Amygdala (tissue), 56 donors: Measurements from ENCODE around the gene RIC8B.

ENCODE experiments used
- DNase-seq, 56 donors: peaks; one replicate each; lab custom pipeline; 2025; lab: John Stamatoyannopoulos, UW

Gene RIC8B

GRCh38 chr12:106791531-106791930 lies 17.0 kb downstream of the RIC8B start:
- no peak for DNase-seq

DNA sequence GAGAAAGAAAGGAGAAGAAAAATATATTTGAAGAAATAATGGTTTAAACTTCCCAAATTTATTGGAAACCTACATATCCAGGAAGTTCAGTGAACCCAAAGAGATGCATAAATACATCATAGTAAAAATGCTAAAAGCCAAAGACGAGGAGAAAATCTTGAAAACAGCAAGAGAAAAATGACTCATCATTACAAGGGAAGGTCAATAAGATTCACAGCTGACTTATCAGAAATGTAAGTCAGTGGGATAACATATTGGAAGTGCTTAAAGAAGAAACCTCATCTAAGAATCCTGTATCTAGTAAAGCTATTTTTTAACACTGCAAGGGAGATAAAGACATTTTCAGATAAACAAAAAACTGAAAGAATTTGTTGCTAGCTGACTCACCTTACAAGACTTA lies 19.9 kb downstream of the RIC8B start:
- DNase-seq = no peak

DNA sequence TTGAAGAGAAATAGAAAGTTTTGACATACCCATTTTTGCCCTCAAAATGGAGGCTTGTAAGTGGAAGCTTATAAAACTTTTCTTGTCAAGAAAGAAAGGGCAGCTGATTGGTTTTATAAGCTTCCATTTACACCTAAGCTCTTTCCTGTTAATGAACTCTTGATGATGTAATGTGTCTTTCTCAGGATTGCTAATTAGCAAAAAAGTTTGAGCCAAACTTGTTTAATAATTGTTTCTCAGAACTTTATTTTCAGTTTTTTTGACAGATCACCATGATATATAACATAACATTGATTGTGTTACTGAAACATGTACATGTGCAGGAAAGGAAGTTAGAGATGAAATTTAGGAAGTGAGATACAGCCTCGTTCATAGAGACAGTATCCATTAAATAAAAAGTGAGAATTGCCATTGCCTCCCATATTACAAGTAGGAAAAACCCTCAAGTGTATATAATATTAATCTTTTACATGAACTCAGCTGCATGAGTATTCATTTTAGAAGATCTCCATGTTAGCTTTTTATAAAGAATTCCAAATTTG lies 26.8 kb downstream of the RIC8B start:
- no peak for DNase-seq

DNA sequence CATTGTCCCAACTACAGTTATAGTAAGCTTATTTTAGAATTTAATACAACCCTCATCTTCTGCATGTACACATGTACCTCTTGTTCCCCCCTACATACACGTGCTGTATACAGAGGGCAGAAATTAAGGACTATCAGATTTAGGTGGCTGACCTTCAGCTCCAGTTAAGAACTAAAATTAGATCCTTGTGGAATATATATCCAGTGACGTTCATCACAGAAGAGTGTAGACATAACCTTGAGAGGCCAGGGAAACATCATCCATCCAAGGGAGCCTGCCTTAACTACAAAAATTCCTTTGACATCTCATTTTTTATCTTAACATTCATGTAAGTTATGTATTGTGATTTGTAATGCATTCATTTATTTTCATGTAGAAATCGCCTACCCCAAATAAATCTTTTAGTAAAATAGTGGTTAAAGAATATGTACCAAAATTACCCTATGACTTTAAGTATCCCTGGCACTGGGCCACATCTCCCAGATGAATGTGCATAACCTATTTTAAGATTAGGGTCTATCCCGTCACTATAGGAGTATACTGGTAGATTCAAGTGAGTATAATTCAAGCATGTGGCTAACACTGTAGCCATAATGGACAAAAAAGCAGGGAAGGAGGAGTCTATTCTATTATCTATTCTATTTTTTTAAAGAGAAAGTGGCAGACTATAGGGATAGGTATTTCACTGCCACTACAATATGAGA lies 27.5 kb downstream of the RIC8B start:
- DNase-seq = no peak

DNA sequence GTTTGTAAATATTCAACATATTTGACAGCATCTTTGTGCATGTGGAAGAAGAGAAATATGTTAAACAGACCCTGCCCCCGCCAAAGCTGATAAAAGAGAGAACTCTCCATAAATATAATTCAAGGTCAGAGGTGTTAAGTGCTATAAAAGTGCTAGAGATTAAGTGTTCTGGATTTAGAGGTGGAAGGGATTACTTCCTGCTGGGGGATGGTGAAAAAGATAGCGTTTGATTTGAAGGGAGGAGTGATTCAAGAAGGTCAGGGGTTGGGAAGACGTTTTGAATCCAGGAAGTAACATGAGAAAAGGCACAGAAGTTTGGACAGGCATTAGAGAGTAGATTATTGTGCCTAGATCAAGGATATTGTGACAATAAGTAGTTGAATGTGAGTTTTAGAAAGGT lies 30.2 kb downstream of the RIC8B start:
- DNase-seq = no peak

- DNase-seq = no peak
These were observed 40.2 kb downstream of the RIC8B start for GRCh38 chr12:106814714-106815113.

DNA sequence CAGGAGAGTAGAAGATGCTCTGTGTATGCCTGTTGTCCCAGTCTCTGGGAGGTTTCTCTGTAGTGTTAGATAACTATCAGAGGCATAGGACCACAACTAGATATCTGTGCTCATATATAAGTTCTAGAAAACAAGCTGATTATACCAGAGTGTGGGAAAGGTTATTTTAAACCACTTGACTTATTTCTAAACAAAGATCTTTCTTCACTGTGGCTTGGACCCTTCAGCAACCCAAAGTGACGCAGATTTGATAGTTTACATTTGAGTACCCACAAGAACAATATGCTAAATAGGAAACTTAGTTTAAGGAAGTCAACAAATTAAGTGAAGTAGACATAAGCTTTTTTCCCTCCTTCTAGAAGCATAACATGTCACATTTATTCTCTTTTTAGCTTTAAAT lies 41.3 kb downstream of the RIC8B start:
- DNase-seq = no peak

- DNase-seq = no peak
These were observed 41.7 kb downstream of the RIC8B start for GRCh38 chr12:106816231-106816630.

DNA sequence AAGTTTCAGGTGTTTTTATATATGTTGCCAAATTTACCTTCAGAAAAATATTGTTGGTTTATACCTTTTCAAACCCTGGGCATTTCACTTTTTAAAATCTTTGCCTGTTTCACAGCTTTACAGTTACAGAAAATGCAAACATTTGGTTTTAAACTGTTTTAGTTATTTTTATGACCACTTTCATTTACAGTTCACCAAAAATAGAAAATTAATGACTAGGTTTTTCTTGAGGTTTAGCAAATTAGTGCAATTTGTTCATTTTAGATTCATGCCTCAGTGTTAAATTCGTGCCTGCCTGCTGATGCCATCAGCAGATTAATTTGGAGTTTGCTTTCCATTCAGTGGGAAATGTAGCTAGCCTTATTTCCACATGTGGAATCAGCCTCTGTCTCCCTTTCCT lies 45.5 kb downstream of the RIC8B start:
- DNase-seq = peak in 1 of 56 donors; percentile 1

DNA sequence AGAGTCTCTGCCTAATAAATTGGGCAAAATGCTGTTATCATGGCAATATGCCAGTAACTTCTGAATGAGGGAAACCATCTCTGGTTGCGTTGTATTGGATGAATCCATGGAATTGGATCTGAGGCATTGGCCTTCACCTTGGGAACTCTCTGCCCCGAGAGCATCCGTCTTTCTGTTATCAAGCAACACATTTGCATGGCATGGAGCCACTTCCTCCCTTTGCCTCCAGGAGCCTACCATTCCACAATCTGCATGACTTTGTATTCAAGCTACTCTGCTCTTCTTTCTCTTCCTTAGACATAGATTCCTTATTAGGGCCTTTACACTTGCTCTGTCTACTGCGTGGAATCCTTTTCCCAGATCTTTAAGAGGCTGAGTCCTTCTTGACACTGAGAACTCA lies 57.2 kb downstream of the RIC8B start:
- no peak for DNase-seq

- no peak for DNase-seq
These were observed 63.3 kb downstream of the RIC8B start for GRCh38 chr12:106837782-106838181.

- no peak for DNase-seq
These were observed 64.9 kb downstream of the RIC8B start for GRCh38 chr12:106839333-106839732.

DNA sequence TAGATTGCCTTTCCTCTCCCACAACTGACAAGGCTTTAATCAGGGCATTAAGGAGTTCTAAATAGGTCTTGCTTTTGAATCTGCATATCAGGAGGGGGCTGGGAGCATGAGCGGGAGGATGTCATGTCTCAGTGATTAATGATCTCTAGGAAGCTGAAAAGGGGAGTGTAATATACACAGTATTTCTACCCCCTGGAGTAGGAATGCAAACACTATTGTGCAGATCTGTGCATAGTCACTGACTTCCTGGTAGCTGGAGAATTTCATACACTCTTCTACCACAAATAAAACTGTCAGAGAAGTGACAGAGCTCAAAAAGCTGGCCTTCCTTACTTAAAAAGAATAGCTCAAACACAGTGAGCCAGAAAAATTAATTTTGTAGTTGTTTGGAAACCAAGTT lies 65.8 kb downstream of the RIC8B start:
- DNase-seq = no peak

GRCh38 chr12:106841510-106842302 lies 67.2 kb downstream of the RIC8B start:
- DNase-seq = peak in 16 of 56 donors; percentile 0 to 65 (median 4)

- DNase-seq = no peak
These were observed 71.4 kb downstream of the RIC8B start for GRCh38 chr12:106845902-106846301.

GRCh38 chr12:106847861-106848260 lies 73.4 kb downstream of the RIC8B start:
- DNase-seq = no peak

DNA sequence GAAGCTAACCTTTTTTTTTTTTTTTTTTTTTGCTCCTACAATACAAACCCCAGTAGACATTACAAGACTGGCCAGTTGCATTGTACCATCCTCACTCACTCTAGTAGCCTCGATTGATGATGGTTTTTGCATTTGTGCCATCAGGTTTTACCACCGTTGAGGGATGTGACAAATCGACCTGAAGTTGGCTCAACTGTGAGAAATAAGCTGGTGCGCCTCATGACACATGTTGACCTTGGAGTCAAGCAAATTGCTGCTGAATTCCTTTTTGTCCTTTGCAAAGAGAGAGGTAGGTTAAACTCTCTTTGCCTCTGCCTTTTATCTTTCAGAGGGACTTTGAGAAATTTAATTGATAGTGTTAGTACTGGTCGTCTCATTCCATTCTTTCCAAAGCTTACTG lies 76.8 kb downstream of the RIC8B start:
- DNase-seq = no peak

- no peak for DNase-seq
These were observed 80.2 kb downstream of the RIC8B start for GRCh38 chr12:106854723-106855122.

GRCh38 chr12:106855221-106855758 lies 80.8 kb downstream of the RIC8B start:
- DNase-seq = no peak

DNA sequence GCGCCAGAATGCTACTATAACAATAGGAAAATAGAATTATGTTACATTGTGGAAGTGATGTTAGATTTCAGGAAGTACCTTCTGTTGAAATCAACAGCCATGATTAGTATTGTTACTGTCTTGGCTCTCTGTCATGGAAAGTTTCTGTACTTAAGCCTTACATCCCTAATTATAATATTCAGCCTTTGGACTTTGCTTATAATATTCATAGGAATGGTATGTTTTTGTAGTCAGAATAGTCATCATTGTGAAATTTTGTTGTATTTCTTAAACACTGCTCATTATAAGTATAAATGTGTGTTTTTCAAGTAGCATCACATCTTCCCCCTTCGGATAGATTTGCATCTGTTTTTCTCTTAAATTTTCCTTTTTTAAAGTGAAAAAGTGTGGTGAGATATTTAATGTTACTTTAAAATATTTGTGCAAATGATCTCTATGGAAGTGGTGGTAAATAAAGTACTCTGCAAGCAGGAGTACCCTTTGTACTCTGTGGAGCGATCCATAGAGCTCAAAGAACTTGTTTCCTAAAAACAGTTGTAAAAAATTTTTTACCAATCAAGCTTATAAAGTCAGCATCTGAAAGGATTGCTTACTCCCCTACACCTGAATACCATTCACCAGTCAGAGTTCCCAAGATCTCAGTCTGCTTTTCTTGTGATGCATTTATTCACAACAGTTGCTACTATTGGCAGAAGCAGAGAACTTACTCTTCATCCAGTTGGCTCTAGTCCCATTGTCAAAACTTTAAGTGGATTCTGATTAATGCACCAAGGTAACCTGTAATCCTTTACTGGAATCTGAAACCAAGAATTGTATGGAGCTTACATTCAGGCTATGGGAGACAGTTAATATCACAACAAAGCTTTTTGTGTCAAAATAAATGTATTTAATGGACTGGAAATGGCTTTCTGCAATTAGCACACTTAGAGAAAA lies 87.8 kb downstream of the RIC8B start:
- no peak for DNase-seq
